H1 (cell line): ENCODE data around the gene GMCL2. TPM values are rescaled to one million over a fixed set of nuclear protein-coding genes. Genes with fewer than 3 reads are reported as not detected.

ENCODE experiments used
- CTCF ChIA-PET: fragments of 300-600 bp; sonication (Branson Sonifier 250); formaldehyde crosslinking; loops from one replicate; lab custom pipeline; 2021; ENCODE audit not compliant: partially characterized antibody; lab: Charles Lee
- POLR2A ChIA-PET: fragments of 300-600 bp; sonication (Branson Sonifier 250); formaldehyde crosslinking; loops from one replicate; lab custom pipeline; 2021; ENCODE audit warnings: inconsistent platforms; ENCODE audit not compliant: partially characterized antibody; lab: Charles Lee
- DNase-seq, 2 experiments: peaks; one replicate each; pipeline versions ENCODE4 v3.0.0 to v3.0.0-alpha.2; 2010 to 2022; ENCODE audit warnings: low spot score in 2 of 2, low read depth in 1 of 2, mixed read lengths in 1 of 2
- FAIRE-seq: peaks from 2 replicates; lab custom pipeline; 2011; peaks lifted over from hg19 to GRCh38; lab: Jason Lieb, UNC
- H2AFZ ChIP-seq: 2 replicates; pipeline ENCODE4 v1.8.1; 2012; ENCODE audit warnings: low read length, inconsistent platforms
- H2AK5ac ChIP-seq: 2 replicates; pipeline ENCODE4 v1.6.1; 2013; ENCODE audit warnings: low read depth, low read length
- H2BK120ac ChIP-seq: replicated peaks from 2 replicates; pipeline ENCODE3; 2013; ENCODE audit warnings: low read depth, low read length, inconsistent platforms
- H2BK12ac ChIP-seq: 2 replicates; pipeline ENCODE4 v1.6.1; 2013; ENCODE audit warnings: low read depth, low read length
- H2BK15ac ChIP-seq: 2 replicates; pipeline ENCODE4 v1.6.1; 2013; ENCODE audit warnings: low read length
- H2BK20ac ChIP-seq: 2 replicates; pipeline ENCODE4 v1.6.1; 2013; ENCODE audit warnings: low read length
- H2BK5ac ChIP-seq: 2 replicates; pipeline ENCODE4 v1.6.1; 2013; ENCODE audit warnings: low read depth, low read length
- H3K14ac ChIP-seq: 2 replicates; pipeline ENCODE4 v1.6.1; 2013; ENCODE audit warnings: inconsistent platforms; ENCODE audit not compliant: insufficient read length
- H3K18ac ChIP-seq: 2 replicates; pipeline ENCODE4 v1.6.1; 2013; ENCODE audit warnings: low read length; ENCODE audit errors: extremely low read depth
- H3K23ac ChIP-seq: 2 replicates; pipeline ENCODE4 v1.6.1; 2013; ENCODE audit warnings: inconsistent platforms; ENCODE audit not compliant: insufficient read length
- H3K23me2 ChIP-seq: 2 replicates; pipeline ENCODE4 v1.6.1; 2013; ENCODE audit warnings: low read depth, low read length
- H3K27ac ChIP-seq: 2 replicates; pipeline ENCODE4 v1.6.1; 2011; ENCODE audit warnings: low read depth, low read length, inconsistent platforms
- H3K27me3 ChIP-seq, 4 experiments: replicated peaks in 1 of 4; 1 replicate in 1 of 4; 2 replicates in 3 of 4; pipeline versions ENCODE4 v1.6.1 to v1.8.1; 2011 to 2013; ENCODE audit warnings: low read length in 3 of 4, mild to moderate bottlenecking in 3 of 4, inconsistent platforms in 2 of 4, mixed read lengths in 2 of 4, moderate library complexity in 1 of 4; ENCODE audit not compliant: control insufficient read depth in 3 of 4, insufficient read depth in 3 of 4; ENCODE audit errors: extremely low read depth in 1 of 4
- H3K36me3 ChIP-seq, 4 experiments: 2 replicates each; pipeline versions ENCODE4 v1.6.1 to v1.8.1; 2011 to 2013; ENCODE audit warnings: mild to moderate bottlenecking in 4 of 4, low read length in 3 of 4, moderate library complexity in 2 of 4, control low read depth in 1 of 4, inconsistent platforms in 1 of 4; ENCODE audit not compliant: insufficient read depth in 4 of 4, control insufficient read depth in 2 of 4
- H3K4ac ChIP-seq: replicated peaks from 2 replicates; pipeline ENCODE3; 2013; ENCODE audit warnings: low read length, low read depth, mixed read lengths, inconsistent platforms; ENCODE audit not compliant: insufficient read length
- H3K4me1 ChIP-seq, 4 experiments: replicated peaks in 1 of 4; 1 replicate in 1 of 4; 2 replicates in 3 of 4; pipeline versions ENCODE4 v1.6.1 to v1.8.1; 2011 to 2013; ENCODE audit warnings: low read length in 3 of 4, inconsistent platforms in 2 of 4, mixed read lengths in 1 of 4; ENCODE audit not compliant: insufficient read depth in 4 of 4, control insufficient read depth in 3 of 4
- H3K4me2 ChIP-seq, 2 experiments: 2 replicates each; pipeline versions ENCODE4 v1.6.1 to v1.8.1; 2011 to 2013; ENCODE audit warnings: low read depth in 2 of 2, low read length in 2 of 2, control low read depth in 1 of 2, inconsistent platforms in 1 of 2, mild to moderate bottlenecking in 1 of 2; ENCODE audit not compliant: insufficient read depth in 1 of 2
- H3K4me3 ChIP-seq, 4 experiments: fragments of 200-600, 300-600 bp in 1 of 4; sonication (generic), shearing (Covaris generic), sonication (Bioruptor Twin) in 1 of 4; 2 replicates each; pipeline versions ENCODE4 v1.5.1 to v1.8.1; 2011 to 2016; ENCODE audit warnings: low read length in 4 of 4, low read depth in 3 of 4, control low read depth in 2 of 4, inconsistent platforms in 2 of 4, mild to moderate bottlenecking in 2 of 4, mixed read lengths in 1 of 4, moderate library complexity in 1 of 4; ENCODE audit not compliant: insufficient read depth in 2 of 4; ENCODE audit errors: extremely low read depth in 1 of 4
- H3K56ac ChIP-seq: replicated peaks from 2 replicates; pipeline ENCODE3; 2013; ENCODE audit warnings: low read depth, mild to moderate bottlenecking, mixed read lengths, low read length, inconsistent platforms; ENCODE audit not compliant: insufficient read length
- H3K79me1 ChIP-seq: 2 replicates; pipeline ENCODE4 v1.6.1; 2013; ENCODE audit warnings: low read depth, low read length, control low read depth
- H3K79me2 ChIP-seq, 2 experiments: 2 replicates each; pipeline versions ENCODE4 v1.6.1 to v1.8.1; 2012 to 2013; ENCODE audit warnings: low read length in 2 of 2, mild to moderate bottlenecking in 2 of 2, inconsistent platforms in 1 of 2; ENCODE audit not compliant: insufficient read depth in 2 of 2, control insufficient read depth in 1 of 2
- H3K9ac ChIP-seq, 4 experiments: replicated peaks in 1 of 4; 1 replicate in 1 of 4; 2 replicates in 3 of 4; pipeline versions ENCODE4 v1.6.1 to v1.8.1; 2011 to 2013; ENCODE audit warnings: low read depth in 3 of 4, low read length in 3 of 4, control low read depth in 2 of 4, mild to moderate bottlenecking in 2 of 4, moderate library complexity in 2 of 4, inconsistent platforms in 1 of 4; ENCODE audit errors: extremely low read depth in 1 of 4
- H3K9me3 ChIP-seq, 2 experiments: 2 replicates each; pipeline versions ENCODE4 v1.6.1 to v1.8.1; 2012 to 2013; ENCODE audit warnings: mild to moderate bottlenecking in 2 of 2, moderate library complexity in 2 of 2, control low read depth in 1 of 2, inconsistent platforms in 1 of 2, low read depth in 1 of 2, low read length in 1 of 2, mixed read lengths in 1 of 2; ENCODE audit not compliant: insufficient read depth in 2 of 2
- H4K20me1 ChIP-seq, 2 experiments: replicated peaks in 1 of 2; 2 replicates each; pipeline versions ENCODE3 to v1.8.1; 2011 to 2013; ENCODE audit warnings: inconsistent platforms in 2 of 2, low read length in 2 of 2, mild to moderate bottlenecking in 1 of 2; ENCODE audit not compliant: insufficient read depth in 2 of 2, control insufficient read depth in 1 of 2
- H4K5ac ChIP-seq: 2 replicates; pipeline ENCODE4 v1.6.1; 2013; ENCODE audit warnings: low read length, low read depth, mixed read lengths, inconsistent platforms; ENCODE audit not compliant: insufficient read length
- H4K8ac ChIP-seq: 2 replicates; pipeline ENCODE4 v1.8.0; 2013; ENCODE audit warnings: mild to moderate bottlenecking, moderate library complexity, low read length, inconsistent platforms; ENCODE audit not compliant: insufficient read depth; ENCODE audit errors: extremely low read depth
- H4K91ac ChIP-seq: replicated peaks from 2 replicates; pipeline ENCODE3; 2013; ENCODE audit warnings: low read length, mixed read lengths, inconsistent platforms; ENCODE audit not compliant: insufficient read length
- KDM1A ChIP-seq: fragments of 200-600, 300-600 bp; sonication (generic); IDR thresholded peaks from 2 replicates; pipeline ENCODE4 v1.7.1; 2016; ENCODE audit warnings: mild to moderate bottlenecking, low read length, borderline replicate concordance
- PHF8 ChIP-seq: fragments of 200-600 bp; sonication (generic); conservative IDR thresholded peaks from 2 replicates; pipeline ENCODE4 v1.7.1; 2012; ENCODE audit warnings: low read depth, mild to moderate bottlenecking, inconsistent platforms, low read length, moderate library complexity
- WGBS, 2 experiments: shearing (Covaris generic) in 1 of 2; methylation state at CpG; one replicate each; pipeline versions ENCODE4 v1.1.6 to v1.1.7; 2013 to 2015; ENCODE audit warnings: low lambda C conversion rate in 2 of 2, mixed read lengths in 2 of 2, inconsistent platforms in 1 of 2, low coverage in 1 of 2, missing lambda C conversion rate in 1 of 2; ENCODE audit not compliant: insufficient replicate concordance in 2 of 2, insufficient coverage in 1 of 2, insufficient read length in 1 of 2; ENCODE audit errors: extremely low coverage in 1 of 2, missing lambda C conversion rate in 1 of 2; 5-methylcytosine and 5-hydroxymethylcytosine counted together
- polyA plus RNA-seq, 7 experiments: library from polyadenylated mRNA; depleted of rRNA in 3 of 7; stranded (reverse) in 5 of 7; unstranded in 2 of 7; fragments of >200 nt in 5 of 7; fragments of 200-250 nt in 2 of 7; gene quantifications; 1 replicate in 5 of 7; 2 replicates in 1 of 7; 4 replicates in 1 of 7; pipeline versions ENCODE4 v1.2.1 to v1.2.3, GENCODE V29; 2011 to 2013; ENCODE audit warnings: missing spikeins in 2 of 7, mixed read lengths in 2 of 7
- total RNA-seq: library from RNA; stranded (reverse); fragmentation: NEBNext Ultra II Directional; extraction: Animal tissue kit (Norgen Biotek cat#: 25700); gene quantifications from 2 replicates; pipeline ENCODE4 v1.2.1, GENCODE V29; 2021

GMCL2 gene
- total and polyA plus RNA-seq, 2 of the 8 experiments (the other 6 are each of a cell fraction or from before 2014, with no cell fraction given): 0.13 TPM; not detected in 1

DNA sequence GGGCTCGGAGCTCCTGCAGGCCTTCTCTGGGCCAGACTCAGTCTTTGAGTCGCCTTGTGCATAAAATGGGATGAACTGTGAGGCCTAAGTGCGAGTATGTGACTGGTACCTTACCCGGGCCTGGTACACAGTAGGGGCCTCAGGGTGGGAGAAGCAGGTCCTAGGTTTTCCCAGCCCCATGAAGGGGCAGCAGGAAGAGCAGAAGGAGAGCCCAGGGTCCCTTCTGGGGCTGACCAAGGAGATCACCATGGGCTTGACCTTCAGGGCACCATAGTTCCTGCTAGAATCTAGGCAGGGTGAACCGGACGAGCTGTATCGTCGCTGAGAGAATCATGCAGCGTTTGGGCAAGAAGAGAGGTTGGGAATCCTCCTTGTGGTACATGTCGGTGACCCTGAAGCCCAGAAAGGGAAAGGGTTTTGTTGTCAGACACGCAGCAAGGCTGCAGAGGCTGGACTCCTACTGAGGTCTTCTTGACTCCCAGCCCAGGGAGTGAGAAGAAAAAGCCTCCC lies 45.8 kb upstream of the GMCL2 start:
- POLR2A ChIA-PET: interaction anchor here (0.8 to 21.6 kb wide), 11 partner anchors 8 to 498 kb away, joined by 3 to 507 read pairs (median 6); partner anchors contain the start of genes HNRNPAB, NHP2 and ZNF354A
- no peak overlapping the region for H2BK5ac ChIP-seq
- CTCF ChIA-PET: interaction anchor here (2.0 to 2.6 kb wide), 2 partner anchors 20 to 51 kb away, joined by 5 to 20 read pairs; no protein-coding TSS in a partner anchor
- H3K23ac ChIP-seq: no peak overlapping the region
- peaks cover 0 to 13% of the 10 kb centered on the region in 2 experiments; a peak in 2 of 4 replicates for H3K79me2 ChIP-seq
- WGBS, 2 experiments: 70% methylated on average over 10 of the region's 11 CpGs; no CpG with 5 or more reads in 1 of the 2 experiments
- no peak overlapping the region for H2AK5ac ChIP-seq
- peak overlapping the region; percentile 72 to 94 for H3K4me2 ChIP-seq
- H2BK15ac ChIP-seq: no peak overlapping the region
- DNase-seq (no peak), FAIRE-seq (no peak)
- peaks cover 7 to 30% (median 12%) of the 10 kb centered on the region in 4 experiments; a peak in 6 of 8 replicates for H3K36me3 ChIP-seq
- H2AFZ ChIP-seq: 0 out of 2 replicates have a peak overlapping the region, but pooled peaks have one; percentile 25
- TF ChIP-seq KDM1A: peak; percentile 52; the same call in 1 of the 2 replicates
- no peak for TF ChIP-seq PHF8
- H2BK120ac ChIP-seq: no peak overlapping the region
- peaks cover 0 to 17% (median 10%) of the 10 kb centered on the region in 4 experiments; a peak in 6 of 7 replicates for H3K4me1 ChIP-seq
- H2BK12ac ChIP-seq: no peak overlapping the region
- H4K5ac ChIP-seq: no peak overlapping the region
- no peak overlapping the region for H3K4ac ChIP-seq
- H3K23me2 ChIP-seq: peaks cover 3% of the 10 kb centered on the region; the same call in 1 of the 2 replicates
- no peak overlapping the region for H3K9ac ChIP-seq
- H3K4me3 ChIP-seq: peak overlapping the region; percentile 52 to 72 (median 64)
- no peak overlapping the region for H3K18ac ChIP-seq
- peaks cover 11% of the 10 kb centered on the region for H3K79me1 ChIP-seq
- no peak overlapping the region for H3K56ac ChIP-seq
- H3K9me3 ChIP-seq: no peaks in the 10 kb centered on the region
- peak overlapping the region; percentile 17 for H4K8ac ChIP-seq
- H3K27ac ChIP-seq: no peak overlapping the region
- peaks cover 0 to 5% of the 10 kb centered on the region in 2 experiments for H4K20me1 ChIP-seq
- H3K14ac ChIP-seq: no peak overlapping the region
- H2BK20ac ChIP-seq: no peak overlapping the region
- peak overlapping the region; percentile 7 for H4K91ac ChIP-seq
- H3K27me3 ChIP-seq: no peaks in the 10 kb centered on the region
